Measurements from ENCODE around the gene NSRP1. TPM values are rescaled to one million over a fixed set of nuclear protein-coding genes. Genes with fewer than 3 reads are reported as not detected.

NSRP1 gene, protein sequence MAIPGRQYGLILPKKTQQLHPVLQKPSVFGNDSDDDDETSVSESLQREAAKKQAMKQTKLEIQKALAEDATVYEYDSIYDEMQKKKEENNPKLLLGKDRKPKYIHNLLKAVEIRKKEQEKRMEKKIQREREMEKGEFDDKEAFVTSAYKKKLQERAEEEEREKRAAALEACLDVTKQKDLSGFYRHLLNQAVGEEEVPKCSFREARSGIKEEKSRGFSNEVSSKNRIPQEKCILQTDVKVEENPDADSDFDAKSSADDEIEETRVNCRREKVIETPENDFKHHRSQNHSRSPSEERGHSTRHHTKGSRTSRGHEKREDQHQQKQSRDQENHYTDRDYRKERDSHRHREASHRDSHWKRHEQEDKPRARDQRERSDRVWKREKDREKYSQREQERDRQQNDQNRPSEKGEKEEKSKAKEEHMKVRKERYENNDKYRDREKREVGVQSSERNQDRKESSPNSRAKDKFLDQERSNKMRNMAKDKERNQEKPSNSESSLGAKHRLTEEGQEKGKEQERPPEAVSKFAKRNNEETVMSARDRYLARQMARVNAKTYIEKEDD
- total RNA-seq, result 10 to 100 TPM; 18.5 to 39.4 (median 31.1) TPM

DNA sequence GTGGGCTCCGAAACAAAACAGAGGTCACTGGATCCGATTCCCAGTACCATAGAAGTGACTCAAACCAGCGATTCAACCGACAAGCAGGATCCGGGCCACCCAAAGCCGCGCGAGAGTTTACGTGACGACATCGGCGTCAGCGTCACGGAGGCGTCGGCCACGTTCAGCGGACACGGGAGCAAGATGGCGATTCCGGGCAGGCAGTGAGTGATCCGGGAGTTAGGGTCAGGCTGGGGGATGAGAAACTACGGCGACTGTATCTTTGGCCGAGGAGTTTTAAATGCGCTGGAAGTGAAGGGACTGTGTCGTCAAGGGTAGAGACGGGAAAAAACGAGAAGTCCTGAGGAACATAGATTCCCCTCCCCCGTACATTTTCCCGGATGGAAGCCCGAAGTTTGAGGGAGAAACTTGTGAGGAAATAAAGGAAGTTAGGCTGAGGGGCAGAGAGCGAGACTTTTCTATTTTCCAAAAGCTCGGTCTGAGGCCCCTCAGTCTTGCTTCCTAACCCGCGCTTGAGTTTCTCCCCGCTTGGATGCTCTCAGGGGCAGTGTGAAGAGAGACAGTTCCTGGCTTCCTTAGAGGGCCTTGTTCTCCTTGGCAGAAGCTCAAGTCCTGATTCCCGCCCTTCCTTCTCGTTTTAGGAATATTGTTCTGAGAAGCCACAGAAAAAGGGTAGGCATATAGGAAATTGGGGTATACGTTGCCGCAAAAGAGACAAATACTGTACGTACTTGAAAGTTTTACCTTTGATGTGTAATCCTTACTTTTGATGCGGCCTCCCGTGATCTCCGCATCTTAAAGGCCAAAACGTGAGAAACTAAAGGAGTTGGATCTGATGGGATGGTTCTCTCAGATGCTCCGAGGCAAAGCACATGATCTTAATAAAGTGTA, at the start of gene NSRP1:
NSRP1 (plus strand) TSS at position 156 of the 891 bp plus-strand sequence; CDS start at position 184, 28 bp downstream.
- TF ChIP-seq, protein P1, sequence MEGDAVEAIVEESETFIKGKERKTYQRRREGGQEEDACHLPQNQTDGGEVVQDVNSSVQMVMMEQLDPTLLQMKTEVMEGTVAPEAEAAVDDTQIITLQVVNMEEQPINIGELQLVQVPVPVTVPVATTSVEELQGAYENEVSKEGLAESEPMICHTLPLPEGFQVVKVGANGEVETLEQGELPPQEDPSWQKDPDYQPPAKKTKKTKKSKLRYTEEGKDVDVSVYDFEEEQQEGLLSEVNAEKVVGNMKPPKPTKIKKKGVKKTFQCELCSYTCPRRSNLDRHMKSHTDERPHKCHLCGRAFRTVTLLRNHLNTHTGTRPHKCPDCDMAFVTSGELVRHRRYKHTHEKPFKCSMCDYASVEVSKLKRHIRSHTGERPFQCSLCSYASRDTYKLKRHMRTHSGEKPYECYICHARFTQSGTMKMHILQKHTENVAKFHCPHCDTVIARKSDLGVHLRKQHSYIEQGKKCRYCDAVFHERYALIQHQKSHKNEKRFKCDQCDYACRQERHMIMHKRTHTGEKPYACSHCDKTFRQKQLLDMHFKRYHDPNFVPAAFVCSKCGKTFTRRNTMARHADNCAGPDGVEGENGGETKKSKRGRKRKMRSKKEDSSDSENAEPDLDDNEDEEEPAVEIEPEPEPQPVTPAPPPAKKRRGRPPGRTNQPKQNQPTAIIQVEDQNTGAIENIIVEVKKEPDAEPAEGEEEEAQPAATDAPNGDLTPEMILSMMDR (IDR thresholded peaks at IDR 0.05; ENCODE audit: low read depth), result no peak

DNA sequence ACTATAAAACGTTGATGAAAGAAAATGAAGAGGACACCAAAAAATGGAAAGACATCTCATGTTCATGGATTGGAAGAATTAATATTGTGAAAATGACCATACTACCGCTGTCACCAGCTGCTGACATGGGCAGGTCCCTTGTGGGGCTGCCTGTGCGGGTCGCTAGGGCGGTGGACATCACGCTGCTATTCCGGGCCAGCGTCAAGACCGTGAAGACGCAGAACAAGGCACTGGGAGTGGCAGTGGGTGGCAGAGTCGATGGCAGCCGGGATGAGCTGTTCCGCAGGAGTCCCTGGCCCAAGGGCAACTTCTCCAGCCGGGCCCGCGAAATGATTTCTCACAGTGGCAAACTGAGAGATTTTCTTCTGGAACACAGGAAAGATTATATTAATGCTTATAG, 48.2 kb upstream of the NSRP1 start:
- TF ChIP-seq, protein P1 (IDR thresholded peaks at IDR 0.05; ENCODE audit: low read depth), result no peak

DNA sequence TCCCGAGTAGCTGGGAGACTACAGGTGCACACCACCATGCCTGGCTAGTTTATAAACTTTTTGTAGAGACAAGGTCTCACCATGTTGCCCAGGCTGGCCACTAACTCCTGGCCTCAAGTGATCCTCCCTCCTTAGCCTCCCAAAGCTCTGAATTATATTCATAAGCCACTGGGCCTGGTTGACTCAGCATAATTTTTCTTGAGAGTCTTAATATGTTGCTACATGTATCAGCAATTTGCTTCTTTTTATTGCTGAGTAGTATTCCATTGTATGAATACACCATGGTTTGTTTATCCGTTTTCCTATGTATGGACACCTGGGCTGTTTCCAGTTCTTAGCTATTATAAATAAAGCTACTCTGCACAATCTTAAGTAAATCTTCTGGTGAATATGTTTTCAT, 42.4 kb upstream of the NSRP1 start:
- TF ChIP-seq, protein P1 (IDR thresholded peaks at IDR 0.05; ENCODE audit: low read depth), result no peak

DNA sequence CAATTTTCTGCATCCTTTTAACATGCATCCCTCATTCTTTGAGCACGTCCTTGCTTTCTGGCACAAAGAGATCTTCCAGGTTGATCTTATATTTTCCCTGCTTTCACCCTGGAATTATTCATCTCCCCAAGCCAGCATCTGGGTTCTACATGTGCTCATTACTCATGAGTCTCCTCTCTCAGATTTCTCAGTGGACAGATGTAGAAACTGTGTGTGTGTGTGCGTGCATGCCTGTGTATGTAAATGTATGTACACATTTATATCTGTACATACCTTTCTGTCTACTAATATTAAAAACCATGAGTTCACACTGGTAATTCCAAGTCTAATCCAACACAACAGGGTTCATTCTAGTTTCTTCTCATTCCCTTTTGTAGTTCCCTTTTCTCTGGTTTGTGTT, 41.9 kb upstream of the NSRP1 start:
- TF ChIP-seq, protein P1 (IDR thresholded peaks at IDR 0.05; ENCODE audit: low read depth), result no peak

DNA sequence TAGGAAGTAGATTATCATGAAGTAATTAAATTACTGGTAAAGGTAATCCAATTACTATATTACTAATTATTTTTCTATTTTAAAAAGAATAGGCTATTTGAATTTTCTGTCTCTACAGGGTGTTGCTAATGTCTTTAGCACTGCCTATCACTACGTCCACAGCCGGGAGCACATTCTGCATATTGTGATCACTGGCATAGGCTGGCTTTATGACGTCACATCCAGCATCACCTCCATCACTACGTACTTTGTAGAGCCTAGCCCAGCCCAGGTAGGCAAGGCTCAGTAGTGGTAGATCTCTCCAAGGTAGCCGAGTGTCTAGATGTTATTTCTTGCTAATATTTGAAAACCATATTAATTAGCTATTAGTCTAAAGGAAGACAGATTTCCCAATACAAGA, 33.8 kb upstream of the NSRP1 start:
- TF ChIP-seq, protein P1 (IDR thresholded peaks at IDR 0.05; ENCODE audit: low read depth), result no peak

DNA sequence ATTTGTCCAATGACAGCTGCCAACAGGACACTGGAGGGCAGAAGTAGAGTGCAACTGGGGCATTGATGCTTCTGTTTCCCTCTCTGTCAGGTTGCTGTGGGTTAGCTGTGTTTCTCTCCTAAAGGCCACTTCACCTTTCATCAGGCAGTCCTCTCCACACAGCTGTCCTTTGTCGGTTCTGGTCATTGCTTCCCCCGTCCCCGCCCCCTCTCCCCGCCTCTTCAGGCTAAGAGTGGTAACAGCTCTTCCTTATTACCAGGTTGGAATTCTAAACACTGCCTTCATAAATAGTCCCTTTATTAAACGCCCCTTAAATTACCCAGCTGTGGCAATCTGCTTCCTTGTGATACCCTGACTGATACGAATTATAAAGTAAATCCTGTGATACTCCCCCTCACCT, 31.8 kb upstream of the NSRP1 start:
- TF ChIP-seq, protein P1 (IDR thresholded peaks at IDR 0.05; ENCODE audit: low read depth), result no peak

DNA sequence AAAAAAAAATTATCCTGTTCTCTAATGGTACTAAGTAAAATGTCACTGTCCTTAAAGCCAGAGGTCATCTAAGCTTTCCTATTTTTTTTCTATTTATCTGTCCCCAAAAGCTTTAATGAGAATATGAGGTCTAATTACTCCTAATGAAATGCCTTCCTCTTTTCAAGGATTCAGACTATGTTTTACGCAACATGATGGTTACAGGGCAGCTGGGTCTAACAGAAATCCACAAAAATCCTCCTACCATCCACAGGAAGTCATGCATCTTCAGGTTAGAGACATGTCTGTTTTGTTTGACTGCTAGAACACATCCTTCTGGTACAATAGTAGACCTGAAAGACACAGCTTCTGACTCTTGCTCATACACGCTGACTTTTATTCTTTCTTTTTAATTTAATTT, 29.7 kb upstream of the NSRP1 start:
- TF ChIP-seq, protein P1 (IDR thresholded peaks at IDR 0.05; ENCODE audit: low read depth), result no peak

Data from subcutaneous adipose tissue (tissue), 4 donors.